ENCODE measurements around the gene LEMD2.

GRCh38 chr6:33742092-33742491, 46.8 kb downstream of the LEMD2 start:
- TF ChIP-seq CTCF (IDR thresholded peaks at IDR 0.05; ENCODE audit: low read length) (no peak), EZH2 (IDR thresholded peaks at IDR 0.05; ENCODE audit: borderline replicate concordance, low read length) (no peak)

Measured in OCI-LY1 (cell line).